HG02840 (cell line): ENCODE results near the gene ZSWIM5.
"Not testable (repeated sequence)": the region's sequence is repeated elsewhere in the genome, so short reads cannot be mapped to it uniquely, and the experiment has no call there.

Experiments
- ATAC-seq: cut with Tn5 transposase; IDR thresholded peaks from one replicate; pipeline ENCODE4 v1.9.1; 2021; ENCODE audit warnings: mild to moderate bottlenecking, moderate library complexity, moderate number of reproducible peaks; ENCODE audit not compliant: unreplicated experiment, low FRiP score

Gene ZSWIM5

DNA sequence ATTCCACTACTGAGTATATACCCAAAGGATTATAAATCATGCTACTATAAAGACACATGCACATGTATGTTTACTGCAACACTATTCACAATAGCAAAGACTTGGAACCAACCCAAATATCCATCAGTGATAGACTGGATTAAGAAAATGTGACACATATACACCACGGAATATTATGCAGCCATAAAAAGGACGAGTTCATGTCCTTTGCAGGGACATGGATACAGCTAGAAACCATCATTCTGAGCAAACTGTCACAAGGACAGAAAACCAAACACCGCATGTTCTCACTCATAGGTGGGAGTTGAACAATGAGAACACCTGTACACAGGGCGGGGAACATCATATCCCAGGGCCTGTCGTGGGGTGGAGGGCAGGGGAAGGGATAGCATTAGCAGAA, 104.9 kb downstream of the ZSWIM5 start:
- ATAC-seq = not testable (repeated sequence)

DNA sequence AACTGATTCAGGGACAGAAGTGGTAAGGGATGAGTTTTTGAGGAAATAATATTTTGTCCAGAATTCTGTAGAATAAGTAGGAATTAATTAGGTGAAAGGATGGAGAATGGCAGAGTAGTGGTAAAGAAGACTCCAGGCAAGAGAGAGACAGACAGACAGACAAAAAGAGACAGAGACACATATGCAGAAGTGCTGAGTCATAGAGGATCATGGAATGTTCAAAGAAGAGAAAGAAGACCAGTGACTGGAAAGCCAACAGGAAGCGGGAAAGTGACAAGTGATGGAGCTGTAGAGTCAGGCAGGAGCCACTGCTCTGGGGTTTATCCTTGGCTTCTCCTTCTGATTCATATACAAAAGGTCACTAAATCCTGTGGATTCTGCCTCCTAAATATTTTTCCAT, 108.5 kb downstream of the ZSWIM5 start:
- ATAC-seq = no peak

DNA sequence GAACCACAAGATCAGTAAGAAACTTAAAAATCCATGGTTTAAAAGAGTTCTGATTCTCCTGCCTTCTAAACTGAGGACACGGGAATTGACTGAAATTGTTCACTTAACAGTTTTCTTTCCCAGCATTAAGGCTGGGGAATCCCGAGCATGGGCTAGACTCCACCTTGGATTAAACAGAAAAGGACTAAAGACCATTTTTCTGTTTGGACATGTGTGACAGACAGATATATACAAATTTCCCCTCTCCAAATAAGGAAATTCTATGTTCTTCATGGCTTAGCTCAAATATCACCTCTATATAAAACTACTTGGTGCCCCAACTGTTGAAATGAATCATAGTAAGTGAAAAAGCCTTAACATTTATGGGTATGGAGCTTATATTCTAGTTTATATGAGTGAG, 109.3 kb downstream of the ZSWIM5 start:
- ATAC-seq = no peak

GRCh38 chr1:45095450-45095849, 111.0 kb downstream of the ZSWIM5 start:
- no peak for ATAC-seq

- not testable (repeated sequence) for ATAC-seq
Observed at GRCh38 chr1:45094371-45094770, 112.0 kb downstream of the ZSWIM5 start.

DNA sequence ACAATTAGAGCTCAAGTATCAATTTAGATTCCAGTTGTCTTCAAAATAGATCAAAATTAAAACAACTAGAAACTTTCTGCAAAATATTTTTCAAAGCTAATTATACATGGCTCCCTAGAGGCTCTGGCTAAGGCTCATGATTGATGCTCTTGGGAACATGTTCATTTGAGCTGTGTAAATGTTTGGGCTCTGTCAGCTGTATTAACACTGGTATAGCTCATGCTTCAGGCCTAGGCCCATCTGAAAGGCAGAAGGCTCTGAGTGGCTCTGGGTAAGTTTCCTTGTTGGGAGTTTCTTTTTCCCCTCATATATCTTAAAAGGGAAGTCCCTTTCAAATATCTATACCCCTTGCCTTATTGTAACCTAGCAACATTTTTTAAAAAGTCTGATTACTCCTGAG, 113.1 kb downstream of the ZSWIM5 start:
- no peak for ATAC-seq

GRCh38 chr1:45089711-45090110, 116.7 kb downstream of the ZSWIM5 start:
- ATAC-seq = no peak

DNA sequence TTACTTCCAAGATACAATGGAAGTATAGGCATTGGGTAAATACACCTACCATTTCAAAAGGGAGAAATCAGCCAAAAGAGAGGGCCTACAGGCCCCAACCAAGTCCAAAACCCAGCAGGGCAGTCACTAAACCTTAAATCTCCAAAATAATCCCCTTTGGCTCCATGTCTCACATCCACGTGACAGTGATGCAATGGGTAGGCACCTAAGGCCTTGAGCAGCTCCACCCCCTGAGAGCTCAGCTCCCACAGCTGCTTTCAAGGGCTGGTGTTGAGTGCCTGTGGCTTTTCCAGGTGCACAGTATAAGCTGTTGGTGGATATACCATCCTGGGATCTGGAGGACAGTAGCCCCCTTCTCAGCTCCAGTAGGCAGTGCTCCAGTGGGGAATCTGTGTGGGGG, 121.8 kb downstream of the ZSWIM5 start:
- ATAC-seq = no peak

GRCh38 chr1:45079533-45079932, 126.9 kb downstream of the ZSWIM5 start:
- no peak for ATAC-seq

GRCh38 chr1:45076959-45077358, 129.4 kb downstream of the ZSWIM5 start:
- ATAC-seq = not testable (repeated sequence)

DNA sequence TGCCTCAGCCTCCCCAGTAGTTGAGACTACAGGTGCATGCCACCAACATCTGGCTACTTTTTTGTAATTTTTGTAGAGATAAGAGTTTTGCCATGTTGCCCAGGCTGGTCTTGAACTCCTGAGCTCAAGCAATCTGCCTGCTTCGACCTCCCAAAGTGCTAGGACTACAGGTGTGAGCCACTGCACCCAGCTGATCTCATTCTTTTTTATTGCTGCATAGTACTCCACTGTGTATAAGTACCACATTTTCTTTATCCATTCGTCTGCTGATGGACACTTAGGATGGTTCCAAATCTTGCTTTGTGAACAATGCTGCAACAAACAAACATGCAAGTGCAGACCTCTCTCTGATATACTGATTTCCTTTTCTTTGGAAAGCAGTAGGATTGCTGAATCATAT, 134.8 kb downstream of the ZSWIM5 start:
- ATAC-seq = no peak

DNA sequence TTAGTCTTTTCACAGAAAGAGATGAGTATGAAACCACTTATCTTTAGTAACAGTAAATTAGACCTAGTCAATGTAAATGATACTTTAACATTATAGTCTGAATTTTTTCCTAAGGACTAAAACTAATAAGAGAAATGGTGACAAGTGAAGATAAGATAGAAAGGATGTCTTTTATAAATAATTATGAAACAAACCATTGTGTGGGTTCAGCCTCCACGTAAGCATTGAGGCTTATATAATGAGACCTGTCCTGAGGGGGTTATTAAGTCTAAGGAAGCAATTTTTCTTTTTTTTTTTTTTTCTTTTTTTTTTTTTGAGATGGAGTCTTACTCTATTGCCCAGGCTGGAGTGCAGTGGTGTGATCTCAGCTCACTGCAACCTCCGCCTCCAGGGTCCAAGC, 138.6 kb downstream of the ZSWIM5 start:
- no peak for ATAC-seq

DNA sequence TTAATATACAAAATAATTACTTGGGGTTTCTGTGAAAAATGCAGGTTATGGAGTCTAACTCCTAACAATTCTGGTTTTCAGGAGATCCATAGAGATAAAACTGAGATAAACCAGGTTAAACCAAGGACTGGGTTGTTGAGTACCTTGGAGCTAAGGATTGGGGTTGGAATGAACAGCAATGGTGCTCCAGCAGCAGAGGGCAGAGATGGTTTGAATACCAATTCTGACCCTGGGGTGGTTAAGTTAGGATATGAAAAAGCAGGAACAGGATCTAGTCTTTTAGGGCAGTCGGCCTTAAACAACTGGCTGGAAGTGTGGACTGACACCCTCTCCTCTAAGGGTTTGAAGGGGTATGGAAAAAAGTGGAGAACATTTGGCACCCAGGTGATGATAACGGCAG, 141.3 kb downstream of the ZSWIM5 start:
- no peak for ATAC-seq

GRCh38 chr1:45062463-45062862, 143.9 kb downstream of the ZSWIM5 start:
- ATAC-seq = not testable (repeated sequence)

GRCh38 chr1:45059829-45060228, 146.6 kb downstream of the ZSWIM5 start:
- ATAC-seq = no peak

DNA sequence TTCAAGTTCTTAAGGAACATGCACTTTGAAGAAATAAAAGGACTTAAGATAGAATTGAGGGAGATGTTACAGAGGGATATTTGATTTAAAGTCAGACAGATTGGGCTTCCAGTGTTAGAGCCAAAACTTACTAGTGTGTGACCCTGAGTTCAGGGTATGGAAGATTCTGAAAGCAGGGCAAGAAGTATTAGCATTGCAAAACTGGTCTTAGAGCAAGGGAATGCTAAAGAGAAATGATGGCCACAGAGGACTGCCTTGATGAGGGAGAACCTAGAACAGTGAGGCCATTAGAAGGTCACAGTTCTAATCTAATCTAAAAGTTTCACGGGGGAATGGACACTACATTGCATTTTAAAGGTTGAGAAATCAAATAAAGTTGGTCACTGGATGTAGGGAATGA, 148.9 kb downstream of the ZSWIM5 start:
- ATAC-seq = no peak

DNA sequence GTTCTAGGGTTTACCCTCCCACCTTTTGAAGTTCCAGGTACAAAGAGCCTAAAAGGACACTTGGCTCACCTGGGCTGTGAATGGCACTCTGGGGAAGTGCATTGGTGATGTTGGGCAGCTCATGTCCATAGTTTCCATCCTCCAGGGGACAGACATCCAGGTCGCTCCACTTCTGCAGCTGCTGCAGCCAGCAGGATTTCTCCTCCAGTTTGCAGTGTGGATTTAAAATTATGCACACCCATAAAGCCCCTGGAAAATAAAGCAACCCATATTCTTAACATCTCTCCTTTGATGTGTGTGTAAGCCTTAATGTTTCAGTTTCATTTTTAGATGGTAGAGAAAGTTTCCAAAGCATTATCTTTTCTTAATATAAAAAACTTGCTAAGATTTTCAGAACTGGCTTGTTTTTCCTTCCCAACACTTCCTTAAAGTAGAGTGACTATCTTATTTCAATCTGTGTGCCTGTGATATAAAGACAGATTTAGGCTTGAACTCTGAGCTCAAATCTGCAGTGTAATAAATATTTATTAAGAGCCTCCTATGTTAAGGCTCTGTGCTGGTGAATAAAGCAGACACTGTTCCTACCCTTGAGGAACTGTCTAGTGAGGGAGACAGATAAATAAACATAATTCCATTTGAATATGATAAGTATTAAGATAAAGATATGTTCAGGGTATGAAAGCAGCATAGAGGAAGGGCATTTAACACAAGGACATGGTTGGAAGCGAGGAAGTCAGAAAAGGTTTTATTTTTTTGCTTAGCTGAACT, 155.2 kb downstream of the ZSWIM5 start:
- no peak for ATAC-seq

GRCh38 chr1:45047032-45047431, 159.4 kb downstream of the ZSWIM5 start:
- ATAC-seq = no peak

DNA sequence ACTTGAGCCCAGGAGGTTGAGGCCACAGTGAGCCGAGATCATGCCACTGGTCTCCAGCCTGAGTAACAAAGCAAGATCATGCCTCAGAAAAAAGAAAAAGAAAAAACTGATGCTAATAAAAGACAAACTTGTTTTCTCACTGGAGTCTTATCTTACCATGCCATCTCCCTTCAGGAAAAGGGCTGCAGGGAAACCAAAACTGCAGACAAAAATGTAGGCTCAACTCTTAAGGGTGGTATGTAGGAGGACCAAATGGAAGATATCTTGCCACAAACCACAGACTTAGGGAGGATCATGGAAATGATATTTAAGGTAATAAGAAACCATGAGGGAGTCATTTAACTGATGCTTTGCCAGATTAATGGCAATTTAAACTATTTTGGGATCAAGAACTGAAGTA, 161.5 kb downstream of the ZSWIM5 start:
- ATAC-seq = no peak

DNA sequence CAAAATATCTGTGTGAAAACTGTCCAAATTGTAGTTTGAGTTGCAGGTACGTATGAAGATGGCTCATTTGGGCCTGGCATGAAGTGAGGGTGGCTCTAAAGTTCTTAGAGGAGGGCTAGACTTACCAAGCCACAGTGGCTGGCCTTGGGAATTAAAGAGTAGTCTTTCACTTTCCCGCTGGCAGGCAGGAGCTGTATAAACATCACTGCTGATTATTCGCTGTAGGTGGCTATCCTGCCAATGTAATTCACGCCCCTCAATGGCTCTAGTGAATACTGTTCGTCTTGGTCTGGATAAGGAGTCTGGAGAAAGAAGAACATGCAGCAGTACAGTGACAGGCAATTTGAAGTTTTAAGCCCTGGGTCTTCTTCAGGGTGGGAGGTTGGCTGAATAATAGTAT, 163.3 kb downstream of the ZSWIM5 start:
- no peak for ATAC-seq

DNA sequence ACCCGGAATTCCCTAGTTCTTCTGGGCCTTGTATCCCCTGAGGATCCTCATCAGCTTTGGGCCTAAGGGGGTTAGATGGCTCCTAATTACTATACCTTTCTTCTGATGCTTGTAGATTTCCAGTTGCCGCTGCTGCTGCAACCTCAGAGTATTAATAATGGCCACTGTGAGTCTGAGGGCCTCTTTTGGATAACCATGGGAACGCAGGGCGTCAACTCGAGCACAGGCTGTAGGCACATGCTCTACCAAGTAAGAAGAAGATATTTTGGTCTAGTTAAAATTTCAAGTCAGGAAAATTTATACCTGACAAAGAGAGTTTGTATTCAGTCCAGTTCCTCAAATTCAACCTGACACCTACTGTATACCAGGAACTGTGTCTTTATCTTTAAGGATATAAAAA, 166.1 kb downstream of the ZSWIM5 start:
- no peak for ATAC-seq

GRCh38 chr1:45038661-45039364, 167.6 kb downstream of the ZSWIM5 start:
- ATAC-seq = no peak
